ENCODE results near the gene USP47. TPM values are rescaled to one million over a fixed set of nuclear protein-coding genes. Genes with fewer than 3 reads are reported as not detected.
A peak's percentile ranks its signal among the peaks of the same experiment; 100 is the strongest.

Gene USP47
- total RNA-seq, 1 experiment from 2014 or later, result 45.2 TPM

GRCh38 chr11:11915625-11916024, 73.9 kb downstream of the USP47 start:
- Histone ChIP-seq H3K9ac (ENCODE audit: low read length) (no peak overlapping the region), H3K4me1 (ENCODE audit: insufficient read depth, low read length) (peaks cover 10% of the 10 kb centered on the region; the same call in 1 of the 2 replicates), H3K9me3 (ENCODE audit: low read length) (no peaks in the 10 kb centered on the region), H3K27me3 (ENCODE audit: low read length) (no peaks in the 10 kb centered on the region), H3K27ac (ENCODE audit: low read length) (no peak overlapping the region), H3K79me2 (ENCODE audit: low read length) (no peaks in the 10 kb centered on the region), H2AFZ (ENCODE audit: low read length) (no peak overlapping the region), H3F3A (ENCODE audit: low read length, unreplicated experiment) (no peaks in the 10 kb centered on the region), H4K20me1 (ENCODE audit: low read length) (no peaks in the 10 kb centered on the region), H3K4me2 (ENCODE audit: low read length) (no peak overlapping the region), H3K4me3 (ENCODE audit: low read length) (no peak overlapping the region), H3K36me3 (ENCODE audit: low read depth, low read length) (peaks cover 7% of the 10 kb centered on the region; the same call in 1 of the 2 replicates), H3K9me2 (replicated peaks; ENCODE audit: low read length) (no peaks in the 10 kb centered on the region)
- DNase-seq (no peak), ATAC-seq (no peak)
- POLR2A ChIA-PET (ENCODE audit: unreplicated experiment), result no interaction called here
- intact Hi-C loops (cut with micrococcal nuclease), result no loop called here
- BruUV-seq (replicated peaks), result no TSS peak
- TF ChIP-seq, protein P1, sequence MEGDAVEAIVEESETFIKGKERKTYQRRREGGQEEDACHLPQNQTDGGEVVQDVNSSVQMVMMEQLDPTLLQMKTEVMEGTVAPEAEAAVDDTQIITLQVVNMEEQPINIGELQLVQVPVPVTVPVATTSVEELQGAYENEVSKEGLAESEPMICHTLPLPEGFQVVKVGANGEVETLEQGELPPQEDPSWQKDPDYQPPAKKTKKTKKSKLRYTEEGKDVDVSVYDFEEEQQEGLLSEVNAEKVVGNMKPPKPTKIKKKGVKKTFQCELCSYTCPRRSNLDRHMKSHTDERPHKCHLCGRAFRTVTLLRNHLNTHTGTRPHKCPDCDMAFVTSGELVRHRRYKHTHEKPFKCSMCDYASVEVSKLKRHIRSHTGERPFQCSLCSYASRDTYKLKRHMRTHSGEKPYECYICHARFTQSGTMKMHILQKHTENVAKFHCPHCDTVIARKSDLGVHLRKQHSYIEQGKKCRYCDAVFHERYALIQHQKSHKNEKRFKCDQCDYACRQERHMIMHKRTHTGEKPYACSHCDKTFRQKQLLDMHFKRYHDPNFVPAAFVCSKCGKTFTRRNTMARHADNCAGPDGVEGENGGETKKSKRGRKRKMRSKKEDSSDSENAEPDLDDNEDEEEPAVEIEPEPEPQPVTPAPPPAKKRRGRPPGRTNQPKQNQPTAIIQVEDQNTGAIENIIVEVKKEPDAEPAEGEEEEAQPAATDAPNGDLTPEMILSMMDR (conservative IDR thresholded peaks at IDR 0.05; ENCODE audit: low read depth, low read length), result no peak
- TF ChIP-seq EZH2phosphoT487 (IDR thresholded peaks at IDR 0.05; ENCODE audit: borderline replicate concordance, low read length) (no peak), EZH2 (IDR thresholded peaks at IDR 0.05; ENCODE audit: low read length, unreplicated experiment) (no peak)
- CTCF ChIA-PET, result no interaction called here

DNA sequence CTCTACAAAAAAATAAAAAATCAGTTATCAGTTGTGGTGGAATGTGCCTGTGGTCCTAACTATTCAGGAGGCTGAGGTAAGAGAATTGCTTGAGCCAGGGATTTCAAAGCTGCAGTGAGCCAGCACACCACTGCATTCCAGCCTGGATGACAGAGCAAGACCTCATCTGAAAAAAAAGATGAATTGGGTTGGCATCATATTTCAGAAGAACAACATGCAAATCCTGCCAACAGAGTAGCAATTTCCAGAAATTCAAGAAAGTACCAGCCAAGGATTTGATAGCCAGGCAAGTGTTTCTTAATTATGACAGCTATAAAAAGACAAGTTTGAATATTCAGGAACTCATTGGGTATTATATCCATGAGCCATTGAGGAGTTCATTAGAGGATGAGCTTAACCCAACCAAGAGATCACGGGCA, 75.2 kb downstream of the USP47 start:
- Histone ChIP-seq H3K4me3 (ENCODE audit: low read length) (no peak overlapping the region), H3K36me3 (ENCODE audit: low read depth, low read length) (peaks cover 7% of the 10 kb centered on the region; the same call in 1 of the 2 replicates), H3K4me2 (ENCODE audit: low read length) (no peak overlapping the region), H2AFZ (ENCODE audit: low read length) (no peak overlapping the region), H3K27me3 (ENCODE audit: low read length) (no peaks in the 10 kb centered on the region), H3F3A (ENCODE audit: low read length, unreplicated experiment) (no peaks in the 10 kb centered on the region), H3K9ac (ENCODE audit: low read length) (no peak overlapping the region), H3K79me2 (ENCODE audit: low read length) (no peaks in the 10 kb centered on the region), H3K27ac (ENCODE audit: low read length) (no peak overlapping the region), H4K20me1 (ENCODE audit: low read length) (no peaks in the 10 kb centered on the region), H3K9me2 (replicated peaks; ENCODE audit: low read length) (no peaks in the 10 kb centered on the region), H3K4me1 (ENCODE audit: insufficient read depth, low read length) (peaks cover 10% of the 10 kb centered on the region; the same call in 1 of the 2 replicates), H3K9me3 (ENCODE audit: low read length) (no peaks in the 10 kb centered on the region)
- ATAC-seq (peak; percentile 60), DNase-seq (peak; percentile 55)
- no TSS peak for BruUV-seq (replicated peaks)
- TF ChIP-seq, protein P1 (conservative IDR thresholded peaks at IDR 0.05; ENCODE audit: low read depth, low read length), result no peak
- no peak for TF ChIP-seq EZH2phosphoT487 (IDR thresholded peaks at IDR 0.05; ENCODE audit: borderline replicate concordance, low read length)
- no peak for TF ChIP-seq EZH2 (IDR thresholded peaks at IDR 0.05; ENCODE audit: low read length, unreplicated experiment)
- intact Hi-C loops (cut with micrococcal nuclease), result no loop called here
- ChIA-PET POLR2A (ENCODE audit: unreplicated experiment) (no interaction called here), CTCF (no interaction called here)

GRCh38 chr11:11923828-11924227, 82.1 kb downstream of the USP47 start:
- Histone ChIP-seq H3K4me3 (ENCODE audit: low read length) (no peak overlapping the region), H3K9ac (ENCODE audit: low read length) (no peak overlapping the region), H3K4me1 (ENCODE audit: insufficient read depth, low read length) (no peaks in the 10 kb centered on the region), H3K27me3 (ENCODE audit: low read length) (no peaks in the 10 kb centered on the region), H2AFZ (ENCODE audit: low read length) (no peak overlapping the region), H4K20me1 (ENCODE audit: low read length) (no peaks in the 10 kb centered on the region), H3K4me2 (ENCODE audit: low read length) (no peak overlapping the region), H3K9me3 (ENCODE audit: low read length) (no peaks in the 10 kb centered on the region), H3K9me2 (replicated peaks; ENCODE audit: low read length) (no peaks in the 10 kb centered on the region), H3F3A (ENCODE audit: low read length, unreplicated experiment) (no peaks in the 10 kb centered on the region), H3K27ac (ENCODE audit: low read length) (no peak overlapping the region), H3K36me3 (ENCODE audit: low read depth, low read length) (peaks cover 14% of the 10 kb centered on the region; the same call in 1 of the 2 replicates), H3K79me2 (ENCODE audit: low read length) (no peaks in the 10 kb centered on the region)
- ChIA-PET CTCF (no interaction called here), POLR2A (ENCODE audit: unreplicated experiment) (no interaction called here)
- ATAC-seq (no peak), DNase-seq (no peak)
- intact Hi-C loops (cut with micrococcal nuclease), result loop anchor here (2.0 to 10.0 kb wide), 2 partner anchors 15 to 129 kb away; no protein-coding TSS in a partner anchor
- TF ChIP-seq EZH2phosphoT487 (IDR thresholded peaks at IDR 0.05; ENCODE audit: borderline replicate concordance, low read length) (no peak), EZH2 (IDR thresholded peaks at IDR 0.05; ENCODE audit: low read length, unreplicated experiment) (no peak)
- TF ChIP-seq, protein P1 (conservative IDR thresholded peaks at IDR 0.05; ENCODE audit: low read depth, low read length), result no peak
- no TSS peak for BruUV-seq (replicated peaks)

Measured in PC-3 (cell line).